Left forelimb (tissue), 1 donor: ENCODE data around the gene MAST1.
"Not testable (repeated sequence)": the region's sequence is repeated elsewhere in the genome, so short reads cannot be mapped to it uniquely, and the experiment has no call there.

Experiments
- DNase-seq: peaks from one replicate; pipeline ENCODE4 v3.0.0-alpha.2; 2018; ENCODE audit warnings: low spot score

Gene MAST1

GRCh38 chr19:12800923-12801465 lies 37.3 kb upstream of the MAST1 start:
- no peak for DNase-seq

DNA sequence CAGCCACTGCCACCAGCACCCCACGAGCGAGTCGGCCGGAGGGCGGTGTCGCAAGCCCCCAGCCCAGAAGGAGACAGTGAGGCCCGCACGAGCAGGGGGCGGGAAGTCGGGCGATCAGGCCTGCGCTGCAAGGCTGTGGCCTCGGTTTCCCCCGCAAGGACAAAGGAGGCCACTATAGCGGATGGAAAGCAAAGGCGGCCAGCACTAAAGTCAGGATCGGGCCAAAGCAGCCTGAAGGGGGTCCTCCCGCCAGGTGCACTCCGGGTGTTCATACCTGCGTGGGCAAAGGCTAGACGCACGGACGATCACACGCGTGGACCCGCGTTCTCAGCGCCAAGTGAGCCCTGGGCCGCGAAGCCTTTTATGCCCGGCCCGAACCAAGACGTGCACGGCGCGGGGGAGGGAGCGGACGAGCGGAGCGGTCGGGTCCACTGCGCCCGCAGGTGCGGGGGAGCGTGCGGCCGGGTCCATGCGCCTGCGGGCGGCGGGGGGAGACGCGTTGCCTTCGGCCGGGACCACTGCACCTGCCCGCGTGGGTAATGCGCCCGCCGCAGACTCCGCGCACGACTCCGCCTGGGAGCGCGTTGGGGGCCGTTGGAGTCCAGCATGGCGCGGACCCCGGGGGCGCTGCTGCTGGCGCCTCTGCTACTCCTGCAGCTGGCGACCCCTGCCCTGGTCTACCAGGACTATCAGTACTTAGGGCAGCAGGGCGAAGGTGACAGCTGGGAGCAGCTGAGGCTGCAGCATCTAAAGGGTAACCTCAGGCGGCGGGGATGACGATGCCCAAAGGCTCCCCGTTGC lies 36.6 kb upstream of the MAST1 start, which contains the start of the genes PRDX2 and THSD8:
Gene PRDX2, minus strand, starts transcription at position 335 of the 801 bp plus-strand sequence. CDS start 539 bp downstream, outside the sequence.
Gene THSD8, plus strand, starts transcription at position 604 of the 801 bp plus-strand sequence. Its CDS starts 3 bp downstream, at position 607.
- peak; percentile 88 for DNase-seq

- no peak for DNase-seq
Measured at GRCh38 chr19:12802267-12803106, 35.8 kb upstream of the MAST1 start.

DNA sequence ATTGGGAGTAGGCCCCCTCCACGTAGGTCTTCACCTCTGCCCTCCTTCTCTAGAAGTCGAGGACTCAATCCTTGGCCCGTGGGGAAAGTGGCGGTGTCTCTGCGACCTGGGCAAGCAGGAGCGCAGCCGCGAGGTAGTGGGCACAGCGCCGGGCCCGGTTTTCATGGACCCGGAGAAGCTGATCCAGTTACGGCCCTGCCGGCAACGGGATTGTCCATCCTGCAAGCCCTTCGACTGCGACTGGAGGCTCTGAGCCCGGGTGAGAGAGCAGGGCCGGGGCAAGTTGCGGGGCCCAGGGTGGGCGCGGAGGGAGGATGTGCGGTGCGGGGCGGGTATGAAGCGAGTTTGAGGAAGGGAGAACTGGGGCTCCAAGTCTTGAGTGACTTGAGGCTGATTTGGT lies 34.3 kb upstream of the MAST1 start:
- no peak for DNase-seq

DNA sequence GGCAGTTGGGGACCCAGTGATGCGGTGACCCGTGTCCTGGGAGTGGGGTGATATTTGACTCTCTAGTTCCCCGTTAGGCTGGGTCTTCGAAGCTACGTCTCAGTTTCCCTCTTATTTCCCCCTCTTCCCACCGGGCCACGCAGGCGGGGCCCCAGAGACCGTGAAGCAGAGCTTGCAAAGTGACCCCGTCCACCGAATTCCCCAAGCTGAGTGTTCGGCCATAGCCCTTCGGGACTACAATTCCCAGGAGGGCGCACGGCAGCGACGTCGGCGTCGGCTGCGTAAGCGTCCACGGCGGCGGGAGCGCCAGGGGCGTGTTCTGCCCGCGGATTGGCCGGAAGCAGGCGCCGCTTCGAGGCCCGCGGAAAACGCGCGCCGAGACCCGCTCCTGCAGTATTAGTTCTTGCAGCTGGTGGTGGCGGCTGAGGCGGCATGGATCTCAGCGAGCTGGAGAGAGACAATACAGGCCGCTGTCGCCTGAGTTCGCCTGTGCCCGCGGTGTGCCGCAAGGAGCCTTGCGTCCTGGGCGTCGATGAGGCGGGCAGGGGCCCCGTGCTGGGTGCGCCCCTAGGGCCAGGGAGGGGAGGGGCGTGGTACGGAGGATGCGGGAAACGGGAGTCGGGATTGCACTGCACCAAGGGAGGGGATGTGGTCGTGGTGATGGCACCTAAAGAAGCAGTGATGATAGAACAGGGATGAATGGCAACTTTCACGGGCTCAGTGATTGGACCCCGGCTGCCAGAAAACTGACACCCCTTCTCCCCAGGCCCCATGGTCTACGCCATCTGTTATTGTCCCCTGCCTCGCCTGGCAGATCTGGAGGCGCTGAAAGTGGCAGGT lies 31.9 kb upstream of the MAST1 start, which contains the start of gene RNASEH2A:
Gene RNASEH2A, plus strand, starts transcription at position 343 of the 840 bp plus-strand sequence. Its CDS starts 90 bp downstream, at position 433.
- peak; percentile 90 for DNase-seq

DNA sequence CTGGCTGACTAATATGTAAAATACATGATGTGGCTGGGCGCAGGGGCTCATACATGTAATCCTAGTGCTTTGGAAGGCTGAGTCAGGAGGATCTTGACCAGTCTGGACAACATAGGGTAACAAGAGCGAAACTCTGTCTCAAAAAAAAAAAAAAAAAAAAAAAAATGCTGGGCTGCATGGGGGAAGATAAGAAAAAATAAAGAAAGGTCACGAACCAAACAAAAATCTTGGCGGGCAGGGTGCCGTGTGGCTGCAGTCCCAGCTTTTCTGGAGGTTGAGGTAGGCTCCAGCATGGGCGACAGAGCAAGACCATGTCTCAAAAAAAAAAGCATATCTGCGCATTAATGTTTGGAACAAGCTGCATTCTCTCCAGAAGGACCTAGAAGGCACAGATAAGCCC lies 23.2 kb upstream of the MAST1 start:
- DNase-seq = no peak

DNA sequence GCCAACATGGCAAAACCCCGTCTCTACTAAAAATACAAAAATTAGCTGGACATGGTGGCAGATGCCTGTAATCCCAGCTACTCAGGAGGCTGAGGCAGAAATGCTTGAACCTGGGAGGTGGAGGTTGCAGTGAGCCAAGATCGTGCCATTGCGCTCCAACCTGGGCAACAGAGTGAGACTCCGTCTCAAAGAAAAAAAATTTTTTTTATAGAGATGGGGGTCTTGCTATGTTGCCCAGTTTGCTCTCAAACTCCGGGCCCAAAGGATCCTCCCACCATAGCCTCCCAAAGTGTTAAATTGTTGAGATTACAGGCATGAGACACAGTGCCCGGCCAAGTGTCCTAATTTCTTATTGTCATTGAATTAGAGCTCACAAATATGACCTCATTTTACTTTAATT lies 21.1 kb upstream of the MAST1 start:
- not testable (repeated sequence) for DNase-seq

GRCh38 chr19:12817810-12818209 lies 20.5 kb upstream of the MAST1 start:
- DNase-seq = not testable (repeated sequence)

- DNase-seq = no peak
Measured at GRCh38 chr19:12821761-12822160, 16.6 kb upstream of the MAST1 start.

GRCh38 chr19:12825254-12826131 lies 12.8 kb upstream of the MAST1 start:
- DNase-seq = no peak

DNA sequence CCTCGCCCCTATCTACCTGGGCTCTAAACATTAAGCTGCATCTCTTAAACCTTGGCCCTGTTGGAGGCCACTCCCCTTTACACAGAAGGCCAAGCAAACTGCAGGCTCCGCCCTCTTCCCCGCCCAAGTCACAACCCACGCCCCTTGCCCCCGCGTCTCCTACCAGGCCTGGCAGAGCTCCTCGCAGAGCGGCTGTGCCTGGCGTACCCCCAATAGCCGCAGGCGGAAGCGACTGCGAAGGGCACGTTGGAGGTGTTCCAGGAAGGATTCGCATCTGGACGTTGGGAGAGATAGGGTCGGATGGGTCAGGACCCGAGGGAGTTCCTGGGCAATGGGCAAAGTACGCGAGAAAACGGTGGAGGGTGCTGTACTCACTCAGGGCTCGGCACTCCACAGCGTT lies 9.8 kb upstream of the MAST1 start:
- DNase-seq = no peak

DNA sequence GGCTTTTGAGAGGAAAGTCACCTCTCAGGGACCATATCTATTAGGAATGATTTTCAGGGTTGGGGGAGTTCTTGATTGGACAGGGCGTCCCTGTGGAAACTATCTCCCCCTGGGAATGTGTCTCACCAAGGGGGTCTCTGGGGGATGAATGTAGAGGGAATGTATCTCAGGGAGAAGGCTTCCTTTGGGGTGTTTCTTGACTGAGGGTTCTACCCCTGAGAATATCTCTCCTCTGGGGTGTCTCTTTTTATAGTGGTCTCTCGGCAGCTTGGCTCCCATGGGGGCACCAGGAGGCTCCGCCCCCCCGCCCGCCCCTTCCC lies 4.9 kb upstream of the MAST1 start:
- no peak for DNase-seq

GRCh38 chr19:12833738-12834565 lies 4.4 kb upstream of the MAST1 start:
- DNase-seq = no peak

DNA sequence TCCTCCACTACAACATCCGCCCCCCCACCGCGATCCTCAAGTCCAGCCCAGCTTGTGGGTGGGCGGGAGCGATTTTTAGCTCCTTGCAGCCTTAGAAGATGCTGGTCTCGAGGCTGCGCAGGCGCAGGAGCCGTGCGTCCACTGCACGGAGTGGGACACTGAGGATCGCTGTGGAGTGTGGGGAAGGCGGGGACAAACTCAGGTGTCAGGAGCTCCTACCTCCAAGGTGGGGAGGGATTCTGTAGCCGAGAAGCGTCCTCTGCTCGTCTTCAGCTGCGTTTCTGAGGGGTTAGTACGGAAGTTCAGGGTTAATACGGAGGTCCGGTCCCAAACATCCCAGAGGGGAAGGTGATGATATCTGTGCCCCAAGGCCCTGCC lies 3.8 kb upstream of the MAST1 start, which contains the start of gene RTBDN:
Gene RTBDN, minus strand, starts transcription at position 14 of the 378 bp plus-strand sequence. CDS start 4,600 bp downstream, outside the sequence.
- DNase-seq = no peak

- no peak for DNase-seq
Measured at GRCh38 chr19:12834976-12835757, 3.1 kb upstream of the MAST1 start.

GRCh38 chr19:12836529-12836863 lies 1.8 kb upstream of the MAST1 start:
- no peak for DNase-seq

- DNase-seq = no peak
Measured at GRCh38 chr19:12837225-12837624, 1.1 kb upstream of the MAST1 start.

DNA sequence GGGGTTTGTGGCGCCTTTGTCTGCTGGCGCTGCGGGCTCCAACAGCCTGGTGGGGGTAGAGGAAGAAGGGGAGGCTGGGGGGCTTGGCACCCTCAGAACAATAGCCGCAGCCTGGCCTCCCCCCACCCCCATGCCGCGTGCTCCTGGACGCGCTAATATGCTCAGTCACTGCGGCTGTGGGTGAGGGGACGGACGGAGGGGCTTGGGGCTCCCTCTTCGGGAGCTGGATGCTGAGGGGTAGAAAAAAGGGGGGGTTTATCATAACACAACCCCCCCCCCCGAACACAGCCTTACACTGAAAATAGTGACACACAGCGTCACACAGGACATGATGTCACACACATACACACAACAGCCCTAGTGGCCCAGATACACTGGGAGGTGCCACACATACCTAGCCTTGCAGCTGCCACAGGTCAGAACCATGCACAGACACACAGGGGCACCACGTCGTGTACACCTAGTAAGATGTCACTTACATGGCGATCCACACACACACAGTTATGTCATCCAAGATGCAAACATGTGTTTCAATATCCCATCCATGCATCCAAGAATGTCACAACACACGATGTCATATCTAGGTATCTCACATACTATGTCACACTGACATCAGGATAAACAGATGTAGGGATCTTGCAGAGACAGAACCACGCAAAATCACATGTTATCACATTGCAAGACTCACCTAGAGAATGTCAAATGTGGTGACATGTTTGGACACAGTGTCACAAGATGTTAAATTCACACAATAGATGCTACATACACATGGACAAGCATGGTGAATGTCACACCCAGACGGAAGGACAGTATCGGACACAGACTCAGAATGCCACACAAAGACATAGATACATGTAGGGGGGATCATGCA lies 806 bp downstream of the MAST1 start:
- no peak for DNase-seq
